ENCODE data around the gene KBTBD7. TPM values are rescaled to one million over a fixed set of nuclear protein-coding genes. Genes with fewer than 3 reads are reported as not detected.

Gene KBTBD7
- total RNA-seq, 1 experiment from 2014 or later, result 5.5 TPM

DNA sequence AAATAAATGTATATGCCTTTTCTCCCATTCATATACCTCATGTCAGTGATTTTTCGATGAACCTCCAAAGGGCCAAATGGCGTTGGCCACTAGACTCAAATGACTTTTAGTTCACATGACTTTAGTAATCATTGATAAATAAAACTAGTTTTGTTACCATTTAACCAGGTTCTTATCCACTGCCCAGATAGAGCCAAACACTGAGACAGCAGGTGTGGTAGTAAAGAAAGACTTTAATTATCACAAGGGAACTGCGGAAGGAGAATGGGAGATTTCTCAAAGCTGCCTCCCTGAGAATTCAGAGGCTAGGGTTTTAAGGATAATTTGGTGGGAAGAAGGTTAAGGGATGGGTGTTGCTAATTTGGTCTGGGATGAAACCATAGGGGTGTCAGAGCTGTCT is 42.4 kb downstream of the KBTBD7 start:
- in situ Hi-C loops (cut with HindIII; ENCODE audit: low pct_unique_long_range_greater_than_20kb, low sequenced_read_pairs), result no loop called here
- TF ChIP-seq, protein P1, sequence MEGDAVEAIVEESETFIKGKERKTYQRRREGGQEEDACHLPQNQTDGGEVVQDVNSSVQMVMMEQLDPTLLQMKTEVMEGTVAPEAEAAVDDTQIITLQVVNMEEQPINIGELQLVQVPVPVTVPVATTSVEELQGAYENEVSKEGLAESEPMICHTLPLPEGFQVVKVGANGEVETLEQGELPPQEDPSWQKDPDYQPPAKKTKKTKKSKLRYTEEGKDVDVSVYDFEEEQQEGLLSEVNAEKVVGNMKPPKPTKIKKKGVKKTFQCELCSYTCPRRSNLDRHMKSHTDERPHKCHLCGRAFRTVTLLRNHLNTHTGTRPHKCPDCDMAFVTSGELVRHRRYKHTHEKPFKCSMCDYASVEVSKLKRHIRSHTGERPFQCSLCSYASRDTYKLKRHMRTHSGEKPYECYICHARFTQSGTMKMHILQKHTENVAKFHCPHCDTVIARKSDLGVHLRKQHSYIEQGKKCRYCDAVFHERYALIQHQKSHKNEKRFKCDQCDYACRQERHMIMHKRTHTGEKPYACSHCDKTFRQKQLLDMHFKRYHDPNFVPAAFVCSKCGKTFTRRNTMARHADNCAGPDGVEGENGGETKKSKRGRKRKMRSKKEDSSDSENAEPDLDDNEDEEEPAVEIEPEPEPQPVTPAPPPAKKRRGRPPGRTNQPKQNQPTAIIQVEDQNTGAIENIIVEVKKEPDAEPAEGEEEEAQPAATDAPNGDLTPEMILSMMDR (IDR thresholded peaks at IDR 0.05), result no peak
- TF ChIP-seq TCF7L2 (IDR thresholded peaks at IDR 0.05; ENCODE audit: low read depth, low read length), result no peak
- no peak for TF ChIP-seq POLR2AphosphoS5 (IDR thresholded peaks at IDR 0.05; ENCODE audit: low read depth, low read length)
- no peak for TF ChIP-seq SIN3A (IDR thresholded peaks at IDR 0.05; ENCODE audit: borderline replicate concordance, insufficient read depth, low read depth, low read length)
- TF ChIP-seq, protein P2, sequence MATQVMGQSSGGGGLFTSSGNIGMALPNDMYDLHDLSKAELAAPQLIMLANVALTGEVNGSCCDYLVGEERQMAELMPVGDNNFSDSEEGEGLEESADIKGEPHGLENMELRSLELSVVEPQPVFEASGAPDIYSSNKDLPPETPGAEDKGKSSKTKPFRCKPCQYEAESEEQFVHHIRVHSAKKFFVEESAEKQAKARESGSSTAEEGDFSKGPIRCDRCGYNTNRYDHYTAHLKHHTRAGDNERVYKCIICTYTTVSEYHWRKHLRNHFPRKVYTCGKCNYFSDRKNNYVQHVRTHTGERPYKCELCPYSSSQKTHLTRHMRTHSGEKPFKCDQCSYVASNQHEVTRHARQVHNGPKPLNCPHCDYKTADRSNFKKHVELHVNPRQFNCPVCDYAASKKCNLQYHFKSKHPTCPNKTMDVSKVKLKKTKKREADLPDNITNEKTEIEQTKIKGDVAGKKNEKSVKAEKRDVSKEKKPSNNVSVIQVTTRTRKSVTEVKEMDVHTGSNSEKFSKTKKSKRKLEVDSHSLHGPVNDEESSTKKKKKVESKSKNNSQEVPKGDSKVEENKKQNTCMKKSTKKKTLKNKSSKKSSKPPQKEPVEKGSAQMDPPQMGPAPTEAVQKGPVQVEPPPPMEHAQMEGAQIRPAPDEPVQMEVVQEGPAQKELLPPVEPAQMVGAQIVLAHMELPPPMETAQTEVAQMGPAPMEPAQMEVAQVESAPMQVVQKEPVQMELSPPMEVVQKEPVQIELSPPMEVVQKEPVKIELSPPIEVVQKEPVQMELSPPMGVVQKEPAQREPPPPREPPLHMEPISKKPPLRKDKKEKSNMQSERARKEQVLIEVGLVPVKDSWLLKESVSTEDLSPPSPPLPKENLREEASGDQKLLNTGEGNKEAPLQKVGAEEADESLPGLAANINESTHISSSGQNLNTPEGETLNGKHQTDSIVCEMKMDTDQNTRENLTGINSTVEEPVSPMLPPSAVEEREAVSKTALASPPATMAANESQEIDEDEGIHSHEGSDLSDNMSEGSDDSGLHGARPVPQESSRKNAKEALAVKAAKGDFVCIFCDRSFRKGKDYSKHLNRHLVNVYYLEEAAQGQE (IDR thresholded peaks at IDR 0.05; ENCODE audit: insufficient read depth in 1 of 2, low read depth in 2 of 2, low read length in 1 of 2), result no peak
- BruUV-seq (replicated peaks), result no TSS peak
- Histone ChIP-seq H3K4me1 (ENCODE audit: control insufficient read depth, insufficient read depth, low read length) (no peaks in the 10 kb centered on the region), H3K9me3 (ENCODE audit: control insufficient read depth, insufficient read depth, low read depth, low read length) (peaks cover 12% of the 10 kb centered on the region; the same call in 1 of the 2 replicates), H3K36me3 (ENCODE audit: control insufficient read depth, insufficient read depth, low read length) (no peaks in the 10 kb centered on the region), H3K27ac (ENCODE audit: low read length) (no peak overlapping the region), H3K4me3 (ENCODE audit: low read depth in 2 of 2, low read length in 2 of 2) (no peak overlapping the region), H3K27me3 (ENCODE audit: control insufficient read depth, insufficient read depth, low read length) (no peaks in the 10 kb centered on the region)
- no peak for DNase-seq (ENCODE audit: low read depth, low spot score)
- ChIA-PET POLR2A (no interaction called here), CTCF (no interaction called here)
- intact Hi-C loops (cut with micrococcal nuclease; ENCODE audit: unreplicated experiment), result no loop called here
- no peak for ATAC-seq

DNA sequence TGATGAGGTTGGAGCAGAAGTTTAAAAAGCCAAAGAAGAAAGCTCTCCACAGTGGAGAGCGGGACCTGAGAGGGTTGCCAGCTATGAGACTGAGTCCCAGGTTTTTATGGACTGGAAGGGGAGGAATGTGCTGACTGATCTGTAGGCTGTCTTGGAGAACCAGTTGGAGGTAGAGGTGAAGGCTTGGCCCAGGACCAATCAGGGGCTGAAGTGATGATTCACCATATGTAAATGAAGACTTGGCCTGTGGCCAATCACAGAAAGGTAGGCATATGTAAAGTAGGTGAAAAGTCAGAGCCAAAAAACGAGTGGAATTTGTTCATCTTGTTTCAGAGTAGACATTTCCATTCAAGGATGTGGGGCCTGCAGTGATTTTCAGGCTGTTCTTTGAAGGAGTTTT is 44.3 kb downstream of the KBTBD7 start:
- H3K9me3 ChIP-seq (ENCODE audit: control insufficient read depth, insufficient read depth, low read depth, low read length), result peaks cover 12% of the 10 kb centered on the region; the same call in 1 of the 2 replicates
- intact Hi-C loops (cut with micrococcal nuclease; ENCODE audit: unreplicated experiment), result no loop called here
- ChIA-PET CTCF (no interaction called here), POLR2A (no interaction called here)
- ATAC-seq (no peak), DNase-seq (ENCODE audit: low read depth, low spot score) (no peak)
- in situ Hi-C loops (cut with HindIII; ENCODE audit: low pct_unique_long_range_greater_than_20kb, low sequenced_read_pairs), result no loop called here
- H3K4me1 ChIP-seq (ENCODE audit: control insufficient read depth, insufficient read depth, low read length), result no peaks in the 10 kb centered on the region
- H3K27ac ChIP-seq (ENCODE audit: low read length), result no peak overlapping the region
- H3K36me3 ChIP-seq (ENCODE audit: control insufficient read depth, insufficient read depth, low read length), result no peaks in the 10 kb centered on the region
- H3K27me3 ChIP-seq (ENCODE audit: control insufficient read depth, insufficient read depth, low read length), result no peaks in the 10 kb centered on the region
- no TSS peak for BruUV-seq (replicated peaks)
- no peak overlapping the region for H3K4me3 ChIP-seq (ENCODE audit: low read depth in 2 of 2, low read length in 2 of 2)
- TF ChIP-seq, protein P1 (IDR thresholded peaks at IDR 0.05), result no peak
- no peak for TF ChIP-seq SIN3A (IDR thresholded peaks at IDR 0.05; ENCODE audit: borderline replicate concordance, insufficient read depth, low read depth, low read length)
- TF ChIP-seq, protein P2 (IDR thresholded peaks at IDR 0.05; ENCODE audit: insufficient read depth in 1 of 2, low read depth in 2 of 2, low read length in 1 of 2), result no peak
- TF ChIP-seq TCF7L2 (IDR thresholded peaks at IDR 0.05; ENCODE audit: low read depth, low read length), result no peak
- no peak for TF ChIP-seq POLR2AphosphoS5 (IDR thresholded peaks at IDR 0.05; ENCODE audit: low read depth, low read length)
